ENCODE results near the gene KANSL3.
A peak's percentile ranks its signal among the peaks of the same experiment; 100 is the strongest.

Gene KANSL3

DNA sequence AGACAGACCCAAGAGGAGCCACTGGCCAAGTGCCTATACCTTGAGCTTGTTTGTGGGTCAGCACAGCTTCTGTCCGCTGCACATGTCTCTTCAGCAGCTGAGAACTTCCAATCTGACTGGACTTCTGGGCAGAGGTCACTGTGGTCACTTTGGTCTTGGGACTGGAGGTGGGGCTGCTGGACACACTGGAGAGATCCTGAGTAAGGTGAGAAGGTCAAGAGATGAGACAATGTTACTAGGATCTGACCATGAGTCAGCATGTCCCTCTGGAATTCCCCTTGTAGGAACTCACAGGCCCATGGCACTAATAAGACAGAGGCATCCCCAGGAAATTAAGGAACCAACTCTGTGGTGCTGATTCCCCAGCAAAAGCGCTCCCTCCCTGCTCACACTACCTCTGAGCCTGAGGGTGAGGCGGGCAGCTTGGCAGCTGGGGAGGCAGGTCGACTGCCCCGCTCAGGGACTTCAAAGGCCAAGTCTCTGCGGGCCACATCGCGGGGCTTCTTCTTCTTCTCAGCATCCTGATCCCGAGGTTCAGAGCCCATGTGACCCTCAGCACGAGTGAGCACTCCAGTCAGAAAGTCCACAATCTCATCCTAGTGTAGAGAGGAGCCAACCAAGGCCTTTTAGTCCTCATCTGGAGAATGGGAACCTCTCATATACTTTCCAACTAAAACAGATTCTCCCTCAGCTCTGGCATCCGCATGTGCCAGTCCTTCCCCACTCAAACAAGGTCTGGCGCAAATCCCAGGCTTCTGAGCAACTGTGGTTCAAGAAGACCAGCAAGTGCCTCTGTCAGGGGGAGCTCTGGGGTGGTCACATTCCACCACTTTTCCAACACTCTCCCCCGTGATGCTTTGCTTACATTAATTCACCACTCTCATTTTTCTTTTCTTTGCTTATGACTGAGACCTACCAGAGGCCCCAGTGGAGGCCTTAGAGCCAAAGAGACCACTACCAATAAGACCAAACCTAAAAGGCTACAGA lies 29.4 kb downstream of the KANSL3 start:
- TF ChIP-seq, protein P1, sequence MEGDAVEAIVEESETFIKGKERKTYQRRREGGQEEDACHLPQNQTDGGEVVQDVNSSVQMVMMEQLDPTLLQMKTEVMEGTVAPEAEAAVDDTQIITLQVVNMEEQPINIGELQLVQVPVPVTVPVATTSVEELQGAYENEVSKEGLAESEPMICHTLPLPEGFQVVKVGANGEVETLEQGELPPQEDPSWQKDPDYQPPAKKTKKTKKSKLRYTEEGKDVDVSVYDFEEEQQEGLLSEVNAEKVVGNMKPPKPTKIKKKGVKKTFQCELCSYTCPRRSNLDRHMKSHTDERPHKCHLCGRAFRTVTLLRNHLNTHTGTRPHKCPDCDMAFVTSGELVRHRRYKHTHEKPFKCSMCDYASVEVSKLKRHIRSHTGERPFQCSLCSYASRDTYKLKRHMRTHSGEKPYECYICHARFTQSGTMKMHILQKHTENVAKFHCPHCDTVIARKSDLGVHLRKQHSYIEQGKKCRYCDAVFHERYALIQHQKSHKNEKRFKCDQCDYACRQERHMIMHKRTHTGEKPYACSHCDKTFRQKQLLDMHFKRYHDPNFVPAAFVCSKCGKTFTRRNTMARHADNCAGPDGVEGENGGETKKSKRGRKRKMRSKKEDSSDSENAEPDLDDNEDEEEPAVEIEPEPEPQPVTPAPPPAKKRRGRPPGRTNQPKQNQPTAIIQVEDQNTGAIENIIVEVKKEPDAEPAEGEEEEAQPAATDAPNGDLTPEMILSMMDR (conservative IDR thresholded peaks at IDR 0.05; ENCODE audit: control insufficient read depth, insufficient read depth, low read depth, low read length), result no peak
- peak; percentile 85 for DNase-seq (ENCODE audit: low read depth)
- no peak overlapping the region for H3K4me3 ChIP-seq (ENCODE audit: control insufficient read depth, low read depth, low read length)

DNA sequence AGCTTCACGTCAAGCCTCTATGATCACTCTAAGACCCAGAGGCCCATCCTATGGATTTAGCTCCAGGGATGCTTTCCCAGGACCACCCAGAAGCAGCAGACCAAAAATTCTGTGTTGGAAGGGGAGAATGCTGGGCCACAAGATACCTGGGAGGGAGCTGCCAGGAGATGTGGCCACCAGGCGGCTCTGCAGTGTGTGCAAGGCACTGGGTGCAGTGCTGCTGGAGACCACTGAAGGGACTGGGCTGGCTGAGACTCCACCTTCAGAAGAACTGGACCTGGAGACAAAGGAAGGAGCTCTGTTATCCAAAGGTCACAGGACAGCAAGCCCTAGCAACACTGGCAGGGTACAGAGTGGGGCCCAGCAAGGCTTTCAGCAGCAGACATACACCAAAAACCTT lies 34.0 kb downstream of the KANSL3 start:
- TF ChIP-seq, protein P1 (conservative IDR thresholded peaks at IDR 0.05; ENCODE audit: control insufficient read depth, insufficient read depth, low read depth, low read length), result peak; percentile 17
- H3K4me3 ChIP-seq (ENCODE audit: control insufficient read depth, low read depth, low read length), result no peak overlapping the region
- DNase-seq (ENCODE audit: low read depth), result no peak

DNA sequence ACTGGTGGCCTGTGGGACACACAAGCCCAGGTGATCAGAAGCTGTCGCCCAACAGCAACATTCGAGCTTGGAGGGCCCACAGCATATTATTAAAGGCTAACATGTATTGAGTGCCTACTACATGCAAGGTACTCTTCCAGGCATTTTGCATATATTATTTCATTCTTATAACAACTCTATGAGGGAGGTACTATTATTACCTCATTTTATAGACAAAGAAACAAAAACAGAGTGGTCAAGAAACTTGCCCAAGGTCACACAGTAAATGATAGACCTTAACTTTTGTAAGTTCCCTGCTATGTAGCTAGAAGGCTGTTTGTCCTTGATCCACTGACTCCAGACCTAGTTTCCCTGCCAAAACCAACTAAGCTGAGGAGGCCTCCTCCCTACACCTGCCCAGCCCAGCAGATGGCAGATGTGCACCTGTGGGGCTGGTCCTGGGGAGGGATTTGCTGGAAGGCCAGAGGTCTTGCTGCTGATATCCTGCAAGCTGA lies 35.7 kb downstream of the KANSL3 start:
- H3K4me3 ChIP-seq (ENCODE audit: control insufficient read depth, low read depth, low read length), result no peak overlapping the region
- DNase-seq (ENCODE audit: low read depth), result no peak
- TF ChIP-seq, protein P1 (conservative IDR thresholded peaks at IDR 0.05; ENCODE audit: control insufficient read depth, insufficient read depth, low read depth, low read length), result no peak

DNA sequence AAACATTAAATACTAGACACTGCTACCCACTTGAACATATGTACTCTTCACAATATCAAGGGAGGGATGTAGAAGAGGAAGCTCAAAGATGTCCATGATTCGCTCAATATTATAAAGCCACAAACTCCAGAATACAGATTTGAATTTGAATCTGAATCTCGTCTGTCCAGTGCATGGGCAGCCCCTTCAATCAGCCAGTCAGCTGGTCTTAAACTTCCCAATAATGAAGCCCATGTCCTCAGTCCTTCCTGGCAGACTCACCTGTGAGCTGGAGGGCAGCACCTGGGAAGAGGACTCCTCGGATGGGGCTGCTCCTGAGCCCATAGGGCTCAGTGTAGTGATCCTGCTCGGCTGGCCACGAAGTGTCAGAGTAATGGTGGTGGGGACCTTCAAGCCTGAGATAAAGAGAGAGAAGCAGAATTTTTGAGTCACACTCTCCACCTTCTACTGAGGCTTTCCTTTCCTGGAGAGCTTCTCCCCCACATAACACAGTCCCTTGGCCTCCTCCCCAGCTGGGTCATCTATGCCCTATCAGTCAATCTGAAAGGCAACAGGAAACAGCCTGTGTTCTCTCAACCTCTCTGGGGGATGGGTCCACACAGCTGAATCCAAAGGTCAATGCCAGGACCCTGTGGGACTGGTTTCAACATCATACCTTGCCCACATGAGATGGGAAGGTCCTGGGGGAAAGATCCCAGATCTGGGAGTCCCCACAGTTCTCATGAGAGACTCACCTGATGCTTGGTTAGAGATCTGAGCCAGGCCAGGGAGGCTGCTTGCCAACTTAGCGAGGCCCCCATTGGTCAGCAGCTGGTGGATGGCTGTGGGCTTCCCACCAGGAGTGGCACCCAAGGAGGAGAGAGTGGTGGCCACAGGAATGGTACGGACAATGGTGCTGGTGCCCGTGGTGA lies 36.5 kb downstream of the KANSL3 start:
- DNase-seq (ENCODE audit: low read depth), result no peak
- TF ChIP-seq, protein P1 (conservative IDR thresholded peaks at IDR 0.05; ENCODE audit: control insufficient read depth, insufficient read depth, low read depth, low read length), result no peak
- H3K4me3 ChIP-seq (ENCODE audit: control insufficient read depth, low read depth, low read length), result no peak overlapping the region

DNA sequence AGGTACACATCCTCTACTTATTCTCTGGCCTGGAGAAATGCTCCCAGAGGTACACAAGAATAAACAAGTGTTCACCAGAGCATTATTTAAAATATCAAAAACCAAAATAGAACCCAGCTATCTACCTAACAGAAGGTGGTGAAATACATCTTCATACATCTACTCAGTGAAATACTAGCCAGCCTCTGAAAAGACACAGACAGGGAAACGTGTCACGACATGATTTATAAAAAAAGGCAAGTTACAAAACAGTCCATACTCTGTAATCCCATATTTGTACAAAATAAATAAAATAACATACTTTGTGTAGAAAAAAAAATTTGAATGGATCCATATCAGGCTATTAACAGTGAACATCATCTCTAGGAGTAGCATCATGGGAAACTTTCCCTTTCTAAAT lies 38.2 kb downstream of the KANSL3 start:
- no peak for DNase-seq (ENCODE audit: low read depth)
- no peak overlapping the region for H3K4me3 ChIP-seq (ENCODE audit: control insufficient read depth, low read depth, low read length)
- TF ChIP-seq, protein P1 (conservative IDR thresholded peaks at IDR 0.05; ENCODE audit: control insufficient read depth, insufficient read depth, low read depth, low read length), result no peak

DNA sequence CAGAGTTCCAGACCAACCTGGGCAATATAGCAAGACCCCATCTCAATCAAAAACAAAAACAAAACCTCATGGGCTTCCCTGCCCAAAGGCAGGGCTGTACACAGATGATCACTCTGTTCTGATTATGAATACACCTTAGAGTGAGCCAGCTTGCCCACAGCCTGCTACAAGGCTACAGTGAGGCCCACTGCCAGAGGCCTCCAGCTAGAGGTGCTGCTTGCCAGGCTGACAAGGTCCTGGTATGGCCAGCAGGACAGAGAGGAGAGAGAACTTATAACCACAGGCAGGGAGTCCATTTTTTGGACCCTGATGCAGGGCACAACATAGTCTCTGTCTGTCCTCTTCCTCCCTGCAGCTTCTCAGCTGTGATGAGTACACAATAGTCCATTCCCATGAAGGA lies 41.5 kb downstream of the KANSL3 start:
- DNase-seq (ENCODE audit: low read depth), result no peak
- no peak overlapping the region for H3K4me3 ChIP-seq (ENCODE audit: control insufficient read depth, low read depth, low read length)
- TF ChIP-seq, protein P1 (conservative IDR thresholded peaks at IDR 0.05; ENCODE audit: control insufficient read depth, insufficient read depth, low read depth, low read length), result no peak
